Breast epithelium (tissue), 4 donors: Measurements from ENCODE around the gene SLC10A7. TPM values are rescaled to one million over a fixed set of nuclear protein-coding genes. Genes with fewer than 3 reads are reported as not detected.

Experiments
- DNase-seq, 2 donors: peaks; one replicate each; pipeline ENCODE4 v3.0.0-alpha.2; 2019; ENCODE audit warnings: low spot score in 2 of 2
- H3K27ac ChIP-seq, 2 donors: fragments of 200-600 bp; sonication (generic) in 1 of 2; one replicate each; pipeline ENCODE4 v1.5.1; 2016 to 2019; ENCODE audit warnings: mild to moderate bottlenecking in 1 of 2
- H3K27me3 ChIP-seq, 2 donors: fragments of 200-600 bp; sonication (generic) in 1 of 2; one replicate each; pipeline versions ENCODE4 v1.5.1 to v1.6.0; 2017 to 2019; ENCODE audit warnings: control low read depth in 1 of 2, mild to moderate bottlenecking in 1 of 2
- H3K36me3 ChIP-seq: fragments of 200-600 bp; one replicate; pipeline ENCODE4 v1.5.1; 2019
- H3K4me1 ChIP-seq, 2 donors: fragments of 200-600 bp; sonication (generic); one replicate each; pipeline ENCODE4 v1.5.1; 2016 to 2019; ENCODE audit warnings: control low read depth in 1 of 2
- H3K4me3 ChIP-seq, 3 donors: fragments of 200-600 bp; sonication (generic); 1 replicate in 2 of 3; 2 replicates in 1 of 3; pipeline ENCODE4 v1.5.1; 2016 to 2019; ENCODE audit warnings: mild to moderate bottlenecking in 3 of 3, moderate library complexity in 2 of 3
- H3K9me3 ChIP-seq, 2 donors: fragments of 200-600 bp; sonication (generic) in 1 of 2; one replicate each; pipeline ENCODE4 v1.5.1; 2016 to 2019; ENCODE audit warnings: control low read depth in 1 of 2
- POLR2A ChIP-seq: fragments of 450-650 bp; IDR thresholded peaks from one replicate; pipeline ENCODE4 v1.6.1; 2016; ENCODE audit warnings: antibody characterized with exemption, mild to moderate bottlenecking, moderate library complexity
- POLR2AphosphoS5 ChIP-seq, 3 donors: sonication (generic); formaldehyde crosslinking; IDR thresholded peaks; one replicate each; pipeline ENCODE4 v1.6.1; 2017; ENCODE audit warnings: antibody characterized with exemption in 3 of 3
- intact Hi-C: fragments of 100-400 bp; cut with DNase I; formaldehyde crosslinking; loops from one replicate; pipeline ENCODE4 v1.15.1; 2023; ENCODE audit warnings: low total_unique reads
- total RNA-seq, 3 donors: library from RNA; depleted of rRNA; stranded (reverse); fragments of >200 nt; gene quantifications; one replicate each; pipeline ENCODE4 v1.1.0, GENCODE V29; 2016
- TF ChIP-seq, protein P1 (sequence below), 3 donors: fragments of 450-650 bp; IDR thresholded peaks; one replicate each; pipeline ENCODE4 v1.5.1; 2016 to 2017; ENCODE audit warnings: antibody characterized with exemption in 3 of 3, mild to moderate bottlenecking in 3 of 3, moderate library complexity in 3 of 3

The SLC10A7 gene
- total RNA-seq, 3 donors from 2014 or later: 11.7 to 25.8 (median 17.0) TPM

DNA sequence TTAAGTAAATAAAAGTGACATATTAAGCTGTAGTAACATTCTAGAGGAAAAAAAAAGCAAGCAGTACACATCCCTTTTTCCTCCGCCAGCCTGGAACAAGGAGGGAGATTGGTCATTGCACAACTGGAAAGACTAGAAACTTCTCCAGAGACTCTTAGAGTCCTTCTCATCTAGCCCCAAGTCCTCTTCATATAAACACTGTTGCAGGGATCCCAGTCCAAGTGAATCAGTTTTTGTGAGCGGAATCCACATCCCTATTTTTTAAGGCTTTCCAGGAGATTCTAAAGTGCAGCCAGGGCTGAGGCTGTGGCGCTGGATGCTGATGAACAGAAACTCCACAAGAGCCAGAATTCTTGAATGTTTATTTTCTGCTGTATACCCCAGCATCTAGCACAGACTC is 283.6 kb downstream of the SLC10A7 start:
- H3K36me3 ChIP-seq: no peaks in the 10 kb centered on the region
- DNase-seq: no peak
- no peak overlapping the region for H3K4me3 ChIP-seq
- no peaks in the 10 kb centered on the region for H3K4me1 ChIP-seq
- H3K27me3 ChIP-seq: no peaks in the 10 kb centered on the region
- TF ChIP-seq, protein P1, sequence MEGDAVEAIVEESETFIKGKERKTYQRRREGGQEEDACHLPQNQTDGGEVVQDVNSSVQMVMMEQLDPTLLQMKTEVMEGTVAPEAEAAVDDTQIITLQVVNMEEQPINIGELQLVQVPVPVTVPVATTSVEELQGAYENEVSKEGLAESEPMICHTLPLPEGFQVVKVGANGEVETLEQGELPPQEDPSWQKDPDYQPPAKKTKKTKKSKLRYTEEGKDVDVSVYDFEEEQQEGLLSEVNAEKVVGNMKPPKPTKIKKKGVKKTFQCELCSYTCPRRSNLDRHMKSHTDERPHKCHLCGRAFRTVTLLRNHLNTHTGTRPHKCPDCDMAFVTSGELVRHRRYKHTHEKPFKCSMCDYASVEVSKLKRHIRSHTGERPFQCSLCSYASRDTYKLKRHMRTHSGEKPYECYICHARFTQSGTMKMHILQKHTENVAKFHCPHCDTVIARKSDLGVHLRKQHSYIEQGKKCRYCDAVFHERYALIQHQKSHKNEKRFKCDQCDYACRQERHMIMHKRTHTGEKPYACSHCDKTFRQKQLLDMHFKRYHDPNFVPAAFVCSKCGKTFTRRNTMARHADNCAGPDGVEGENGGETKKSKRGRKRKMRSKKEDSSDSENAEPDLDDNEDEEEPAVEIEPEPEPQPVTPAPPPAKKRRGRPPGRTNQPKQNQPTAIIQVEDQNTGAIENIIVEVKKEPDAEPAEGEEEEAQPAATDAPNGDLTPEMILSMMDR (IDR thresholded peaks at IDR 0.05): no peak
- TF ChIP-seq POLR2AphosphoS5 (IDR thresholded peaks at IDR 0.05): no peak
- TF ChIP-seq POLR2A: no peak
- intact Hi-C loops: no loop called here
- no peaks in the 10 kb centered on the region for H3K9me3 ChIP-seq
- H3K27ac ChIP-seq: no peak overlapping the region

DNA sequence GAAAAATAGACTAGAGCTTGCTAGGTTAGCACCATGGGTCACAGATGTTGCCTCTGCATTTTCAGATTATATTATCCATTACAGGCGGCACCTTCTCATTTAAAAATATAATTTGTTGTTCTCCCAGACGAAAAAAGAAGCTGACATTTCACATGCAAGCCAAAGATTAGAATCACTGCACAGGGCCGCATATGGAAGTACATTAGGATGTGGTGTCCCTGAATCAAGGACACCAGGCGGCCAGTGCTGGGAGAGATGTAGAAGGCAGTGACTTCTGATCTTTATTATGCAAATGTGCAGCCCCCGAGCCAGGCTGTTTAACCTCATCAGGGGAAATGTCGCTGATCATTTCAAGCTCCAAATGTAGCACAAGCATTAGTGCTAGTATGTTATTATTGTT is 284.6 kb downstream of the SLC10A7 start:
- Histone ChIP-seq H3K4me1 (no peaks in the 10 kb centered on the region), H3K9me3 (peaks cover 3 to 4% of the 10 kb centered on the region in 2 donors), H3K27me3 (no peaks in the 10 kb centered on the region), H3K4me3 (no peak overlapping the region), H3K27ac (no peak overlapping the region), H3K36me3 (no peaks in the 10 kb centered on the region)
- TF ChIP-seq, protein P1 (IDR thresholded peaks at IDR 0.05): no peak
- TF ChIP-seq POLR2A (no peak), POLR2AphosphoS5 (IDR thresholded peaks at IDR 0.05) (no peak)
- DNase-seq: no peak
- intact Hi-C loops: no loop called here

DNA sequence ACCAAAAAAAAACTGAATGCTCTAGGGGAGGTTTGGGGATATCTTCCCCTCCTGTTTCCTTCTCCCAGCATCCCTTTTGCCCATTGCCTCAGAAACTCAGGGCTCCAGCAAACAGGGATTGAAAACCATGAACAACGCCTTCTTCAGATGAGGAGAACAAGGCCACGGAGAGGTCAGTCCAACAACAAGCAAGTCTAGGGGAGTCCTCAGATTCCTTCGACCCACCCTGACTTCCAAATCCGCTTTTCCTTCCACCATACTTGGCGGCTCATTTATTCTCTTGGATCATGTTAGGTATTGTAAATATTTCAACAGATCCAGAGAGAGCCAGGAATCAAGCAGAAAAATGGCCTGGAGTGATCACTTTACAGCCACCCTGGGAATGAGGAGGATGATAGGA is 285.5 kb downstream of the SLC10A7 start:
- no peak overlapping the region for H3K4me3 ChIP-seq
- no peak for DNase-seq
- TF ChIP-seq POLR2A: no peak
- TF ChIP-seq, protein P1 (IDR thresholded peaks at IDR 0.05): no peak
- no peak for TF ChIP-seq POLR2AphosphoS5 (IDR thresholded peaks at IDR 0.05)
- H3K27me3 ChIP-seq: no peaks in the 10 kb centered on the region
- H3K4me1 ChIP-seq: no peaks in the 10 kb centered on the region
- H3K9me3 ChIP-seq: peaks cover 7 to 12% of the 10 kb centered on the region in 2 donors
- H3K27ac ChIP-seq: no peak overlapping the region
- no peaks in the 10 kb centered on the region for H3K36me3 ChIP-seq
- intact Hi-C loops: no loop called here

DNA sequence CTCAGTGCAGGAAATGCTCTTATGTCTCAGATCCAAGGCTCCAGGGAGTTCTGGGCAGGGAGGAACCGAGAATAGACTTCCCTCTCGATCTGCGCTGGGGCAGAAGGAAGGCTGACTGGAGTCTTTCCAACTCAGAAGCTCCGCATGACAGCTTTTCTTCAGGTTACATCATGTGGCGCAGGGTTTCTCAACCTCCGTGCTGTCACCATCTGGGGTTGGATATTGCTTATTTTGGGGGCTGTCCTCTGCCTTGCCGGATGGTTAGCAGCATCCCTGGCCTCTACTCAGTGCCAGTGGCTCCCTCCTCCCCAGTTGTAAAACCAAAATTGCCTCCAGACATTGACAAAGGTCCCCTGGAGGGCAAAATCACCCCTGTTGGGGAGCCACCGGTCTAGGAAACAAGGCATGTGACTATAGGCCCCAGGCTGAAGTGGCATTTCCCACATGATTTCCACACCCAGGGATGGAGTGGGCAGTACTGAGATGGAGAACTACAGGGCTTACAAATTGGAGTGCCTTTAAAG is 286.0 kb downstream of the SLC10A7 start:
- intact Hi-C loops: no loop called here
- Histone ChIP-seq H3K4me1 (no peaks in the 10 kb centered on the region), H3K9me3 (peaks cover 7 to 13% of the 10 kb centered on the region in 2 donors), H3K36me3 (no peaks in the 10 kb centered on the region), H3K27ac (peak overlapping the region in 1 of 2 donors; percentile 32), H3K27me3 (no peaks in the 10 kb centered on the region), H3K4me3 (no peak overlapping the region)
- no peak for TF ChIP-seq POLR2AphosphoS5 (IDR thresholded peaks at IDR 0.05)
- DNase-seq: no peak

DNA sequence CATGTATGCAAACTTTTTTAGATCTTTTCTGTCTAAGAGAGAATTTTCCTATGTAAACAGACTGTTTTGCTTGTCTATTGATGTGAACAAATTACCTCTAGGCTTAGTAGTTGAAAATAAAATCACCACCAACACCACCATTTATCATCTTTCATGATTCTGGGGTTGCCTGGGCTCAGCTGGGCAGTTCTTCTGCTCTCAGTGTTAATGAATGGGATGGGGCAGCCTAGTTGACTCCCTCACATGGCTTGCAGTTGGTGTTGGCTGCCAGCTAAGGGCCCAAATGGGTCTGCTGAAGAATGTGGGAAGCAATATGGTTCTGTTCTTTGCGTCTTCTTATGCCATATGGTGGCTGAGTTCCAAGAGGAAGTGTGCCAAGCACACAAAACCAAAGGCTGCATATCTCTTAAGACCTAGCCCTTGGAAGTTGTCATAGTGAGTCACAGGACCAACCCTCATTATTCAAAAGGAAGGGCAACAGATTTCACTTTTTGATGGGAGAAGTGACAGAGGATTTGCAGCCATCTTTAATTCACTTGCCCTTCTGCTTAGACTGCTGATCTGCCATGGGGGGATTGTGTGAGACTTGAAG is 289.5 kb downstream of the SLC10A7 start:
- intact Hi-C loops: no loop called here

More for the DNA sequence above, 289.5 kb downstream of the SLC10A7 start:
- Histone ChIP-seq H3K27ac (no peak overlapping the region), H3K27me3 (no peaks in the 10 kb centered on the region), H3K4me1 (no peaks in the 10 kb centered on the region), H3K36me3 (no peaks in the 10 kb centered on the region), H3K4me3 (no peak overlapping the region), H3K9me3 (peaks cover 7 to 13% of the 10 kb centered on the region in 2 donors)
- no peak for DNase-seq
- TF ChIP-seq POLR2A (no peak), POLR2AphosphoS5 (IDR thresholded peaks at IDR 0.05) (no peak)
- TF ChIP-seq, protein P1 (IDR thresholded peaks at IDR 0.05): no peak
